ENCODE data around the gene SMIM36. TPM values are rescaled to one million over a fixed set of nuclear protein-coding genes. Genes with fewer than 3 reads are reported as not detected.
"Not testable (repeated sequence)": the region's sequence is repeated elsewhere in the genome, so short reads cannot be mapped to it uniquely, and the experiment has no call there.

The SMIM36 gene
- total and polyA plus RNA-seq, 10 of the 15 experiments (the other 5 are each of a cell fraction or from before 2014, with no cell fraction given), result not detected

DNA sequence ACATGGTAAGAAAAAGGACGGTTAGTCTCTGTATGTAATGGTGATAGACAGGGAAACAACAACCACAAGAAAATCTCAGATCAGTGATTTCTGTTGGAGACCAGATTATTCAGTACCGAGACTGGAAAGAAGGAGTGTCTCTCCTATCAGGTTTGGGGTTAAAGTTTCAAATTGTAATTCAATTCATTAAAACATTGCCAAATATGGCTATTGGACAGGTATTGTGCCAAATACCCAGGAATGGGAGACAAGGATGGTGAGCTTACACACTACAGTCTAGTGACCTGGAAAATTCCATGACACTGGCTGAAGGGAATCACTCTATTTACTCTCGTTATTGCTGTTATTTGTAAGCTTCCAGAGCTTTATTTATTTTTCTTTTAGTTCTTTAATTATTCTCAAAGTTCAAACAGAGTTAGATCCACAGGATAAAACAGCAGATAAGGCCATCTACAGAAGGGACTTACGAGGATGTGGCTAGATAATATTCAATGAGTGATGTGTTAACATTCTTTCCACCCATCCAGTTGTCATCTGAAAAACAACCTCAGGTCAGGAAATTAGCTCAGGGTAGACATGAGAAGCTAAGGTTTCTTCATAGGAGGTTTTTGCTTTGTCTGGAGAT, 64.6 kb downstream of the SMIM36 start:
- Histone ChIP-seq H3K9ac (ENCODE audit: control insufficient read depth, insufficient read depth, low read length) (no peak overlapping the region), H3K4me2 (ENCODE audit: control insufficient read depth, insufficient read depth) (no peak overlapping the region), H3K27ac (ENCODE audit: control insufficient read depth, insufficient read depth) (no peak overlapping the region), H2AFZ (ENCODE audit: control insufficient read depth, low read depth, low read length) (no peak overlapping the region), H3K27me3 (replicated peaks in 1 of 2; ENCODE audit: control insufficient read depth in 2 of 2, insufficient read depth in 2 of 2, low read length in 1 of 2) (no peaks in the 10 kb centered on the region), H3K79me2 (ENCODE audit: control insufficient read depth, insufficient read depth, low read length) (no peaks in the 10 kb centered on the region), H3K4me1 (ENCODE audit: control insufficient read depth, insufficient read depth, low read length) (peaks cover 14% of the 10 kb centered on the region), H3K9me3 (replicated peaks; ENCODE audit: control insufficient read depth, insufficient read depth, low read length) (no peaks in the 10 kb centered on the region), H3K36me3 (ENCODE audit: control insufficient read depth in 2 of 2, insufficient read depth in 2 of 2, low read length in 1 of 2) (no peaks in the 10 kb centered on the region), H3K4me3 (no peak overlapping the region), H4K20me1 (ENCODE audit: control insufficient read depth, insufficient read depth) (no peaks in the 10 kb centered on the region)
- CTCF ChIA-PET, result interaction anchor here (0.6 to 1.2 kb wide), 4 partner anchors 12 to 292 kb away, joined by 3 to 4 read pairs (median 4); no protein-coding TSS in a partner anchor
- SMC1A ChIA-PET (ENCODE audit: uncharacterized antibody, unreplicated experiment), result interaction anchor here (0.8 to 2.0 kb wide), 13 partner anchors 10 to 68 kb away, joined by 3 to 23 read pairs (median 4); no protein-coding TSS in a partner anchor
- no peak for FAIRE-seq
- RAD21 ChIA-PET (ENCODE audit: unreplicated experiment), result interaction anchor here (0.7 to 2.2 kb wide), 5 partner anchors 10 to 91 kb away, joined by 3 to 12 read pairs (median 3); no protein-coding TSS in a partner anchor
- POLR2A ChIA-PET, result interaction anchor here (0.7 to 1.4 kb wide), 5 partner anchors 10 to 61 kb away, joined by 3 to 6 read pairs (median 5); no protein-coding TSS in a partner anchor
- WGBS (ENCODE audit: insufficient coverage, insufficient replicate concordance, low lambda C conversion rate, missing lambda C conversion rate), result 97% methylated on average over 4 of the region's 4 CpGs
- intact Hi-C loops (cut with micrococcal nuclease; ENCODE audit: unreplicated experiment), result no loop called here
- no TSS peak for BruUV-seq (replicated peaks)
- TF ChIP-seq, protein P1, sequence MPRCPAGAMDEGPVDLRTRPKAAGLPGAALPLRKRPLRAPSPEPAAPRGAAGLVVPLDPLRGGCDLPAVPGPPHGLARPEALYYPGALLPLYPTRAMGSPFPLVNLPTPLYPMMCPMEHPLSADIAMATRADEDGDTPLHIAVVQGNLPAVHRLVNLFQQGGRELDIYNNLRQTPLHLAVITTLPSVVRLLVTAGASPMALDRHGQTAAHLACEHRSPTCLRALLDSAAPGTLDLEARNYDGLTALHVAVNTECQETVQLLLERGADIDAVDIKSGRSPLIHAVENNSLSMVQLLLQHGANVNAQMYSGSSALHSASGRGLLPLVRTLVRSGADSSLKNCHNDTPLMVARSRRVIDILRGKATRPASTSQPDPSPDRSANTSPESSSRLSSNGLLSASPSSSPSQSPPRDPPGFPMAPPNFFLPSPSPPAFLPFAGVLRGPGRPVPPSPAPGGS (IDR thresholded peaks at IDR 0.05; ENCODE audit: borderline replicate concordance, insufficient read depth, low read depth, low read length, poor library complexity, severe bottlenecking), result no peak
- TF ChIP-seq, protein P2, sequence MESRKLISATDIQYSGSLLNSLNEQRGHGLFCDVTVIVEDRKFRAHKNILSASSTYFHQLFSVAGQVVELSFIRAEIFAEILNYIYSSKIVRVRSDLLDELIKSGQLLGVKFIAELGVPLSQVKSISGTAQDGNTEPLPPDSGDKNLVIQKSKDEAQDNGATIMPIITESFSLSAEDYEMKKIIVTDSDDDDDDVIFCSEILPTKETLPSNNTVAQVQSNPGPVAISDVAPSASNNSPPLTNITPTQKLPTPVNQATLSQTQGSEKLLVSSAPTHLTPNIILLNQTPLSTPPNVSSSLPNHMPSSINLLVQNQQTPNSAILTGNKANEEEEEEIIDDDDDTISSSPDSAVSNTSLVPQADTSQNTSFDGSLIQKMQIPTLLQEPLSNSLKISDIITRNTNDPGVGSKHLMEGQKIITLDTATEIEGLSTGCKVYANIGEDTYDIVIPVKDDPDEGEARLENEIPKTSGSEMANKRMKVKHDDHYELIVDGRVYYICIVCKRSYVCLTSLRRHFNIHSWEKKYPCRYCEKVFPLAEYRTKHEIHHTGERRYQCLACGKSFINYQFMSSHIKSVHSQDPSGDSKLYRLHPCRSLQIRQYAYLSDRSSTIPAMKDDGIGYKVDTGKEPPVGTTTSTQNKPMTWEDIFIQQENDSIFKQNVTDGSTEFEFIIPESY (IDR thresholded peaks at IDR 0.05), result no peak
- TF ChIP-seq MTA3 (IDR thresholded peaks at IDR 0.05; ENCODE audit: borderline replicate concordance, low read length) (no peak), BRCA1 (IDR thresholded peaks at IDR 0.05; ENCODE audit: low read depth, low read length) (no peak), NR2C1 (IDR thresholded peaks at IDR 0.05) (no peak), RB1 (IDR thresholded peaks at IDR 0.05; ENCODE audit: borderline replicate concordance) (no peak), CREM (IDR thresholded peaks at IDR 0.05; ENCODE audit: low read depth) (no peak)
- no peak for ATAC-seq
- no peak for DNase-seq (ENCODE audit: low read depth, low spot score)
- in situ Hi-C loops (cut with MboI), result no loop called here

DNA sequence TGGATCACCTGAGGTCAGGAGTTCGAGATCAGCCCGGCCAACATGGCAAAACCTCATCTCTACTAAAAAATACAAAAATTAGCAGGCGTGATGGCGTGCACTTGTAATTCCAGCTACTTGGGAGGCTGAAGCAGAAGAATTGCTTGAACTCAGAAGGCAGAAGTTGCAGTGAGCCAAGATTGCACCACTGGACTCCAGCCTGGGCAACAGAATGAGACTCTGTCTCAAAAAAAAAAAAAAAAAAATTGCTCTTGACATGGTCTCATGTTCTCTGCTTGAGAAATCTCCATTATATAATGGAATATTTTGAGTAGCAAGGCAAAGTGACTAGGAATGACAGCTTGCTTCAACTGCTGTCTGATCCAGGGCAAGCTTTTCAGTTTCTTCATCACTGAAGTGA, 65.2 kb downstream of the SMIM36 start:
- in situ Hi-C loops (cut with MboI); H3K4me3 ChIP-seq; H3K9me3 ChIP-seq (replicated peaks; ENCODE audit: control insufficient read depth, insufficient read depth, low read length); DNase-seq (ENCODE audit: low read depth, low spot score); H3K36me3 ChIP-seq (ENCODE audit: control insufficient read depth in 2 of 2, insufficient read depth in 2 of 2, low read length in 1 of 2); intact Hi-C loops (cut with micrococcal nuclease; ENCODE audit: unreplicated experiment); H3K79me2 ChIP-seq (ENCODE audit: control insufficient read depth, insufficient read depth, low read length); ATAC-seq; BruUV-seq (replicated peaks); FAIRE-seq; H2AFZ ChIP-seq (ENCODE audit: control insufficient read depth, low read depth, low read length); H4K20me1 ChIP-seq (ENCODE audit: control insufficient read depth, insufficient read depth); H3K4me2 ChIP-seq (ENCODE audit: control insufficient read depth, insufficient read depth); H3K9ac ChIP-seq (ENCODE audit: control insufficient read depth, insufficient read depth, low read length); H3K27me3 ChIP-seq (replicated peaks in 1 of 2; ENCODE audit: control insufficient read depth in 2 of 2, insufficient read depth in 2 of 2, low read length in 1 of 2); H3K27ac ChIP-seq (ENCODE audit: control insufficient read depth, insufficient read depth): not testable (repeated sequence)
- H3K4me1 ChIP-seq (ENCODE audit: control insufficient read depth, insufficient read depth, low read length), result peaks cover 17% of the 10 kb centered on the region
- 97% methylated on average over 4 of the region's 4 CpGs for WGBS (ENCODE audit: insufficient coverage, insufficient replicate concordance, low lambda C conversion rate, missing lambda C conversion rate)
- POLR2A ChIA-PET, result interaction anchor here (0.5 to 1.4 kb wide), 7 partner anchors 9 to 60 kb away, joined by 3 to 6 read pairs (median 4); no protein-coding TSS in a partner anchor
- CTCF ChIA-PET, result interaction anchor here (0.6 to 1.2 kb wide), 6 partner anchors 10 to 292 kb away, joined by 3 to 5 read pairs (median 4); no protein-coding TSS in a partner anchor
- SMC1A ChIA-PET (ENCODE audit: uncharacterized antibody, unreplicated experiment), result interaction anchor here (0.6 to 2.0 kb wide), 13 partner anchors 9 to 68 kb away, joined by 3 to 23 read pairs (median 4); no protein-coding TSS in a partner anchor
- RAD21 ChIA-PET (ENCODE audit: unreplicated experiment), result interaction anchor here (0.6 to 2.2 kb wide), 5 partner anchors 9 to 90 kb away, joined by 3 to 12 read pairs (median 3); no protein-coding TSS in a partner anchor
